ENCODE measurements around the gene INA.
A peak's percentile ranks its signal among the peaks of the same experiment; 100 is the strongest.

INA gene

GRCh38 chr10:103280506-103280905, 3.6 kb downstream of the INA start:
- TF ChIP-seq CTCF (IDR thresholded peaks at IDR 0.05; ENCODE audit: control insufficient read depth, insufficient read depth, low read depth, low read length, missing control alignments) = no peak
- no peak for DNase-seq (ENCODE audit: low read depth)

GRCh38 chr10:103281753-103282152, 4.8 kb downstream of the INA start:
- H3K4me3 ChIP-seq (ENCODE audit: control insufficient read depth, low read depth, low read length) = no peak overlapping the region
- DNase-seq (ENCODE audit: low read depth) = no peak
- no peak for TF ChIP-seq CTCF (IDR thresholded peaks at IDR 0.05; ENCODE audit: control insufficient read depth, insufficient read depth, low read depth, low read length, missing control alignments)

More at GRCh38 chr10:103280506-103280905, 3.6 kb downstream of the INA start:
- H3K4me3 ChIP-seq (ENCODE audit: control insufficient read depth, low read depth, low read length) = no peak overlapping the region

- DNase-seq (ENCODE audit: low read depth) = no peak
These were observed 6.0 kb downstream of the INA start for GRCh38 chr10:103282961-103283360.

GRCh38 chr10:103284170-103284569, 7.2 kb downstream of the INA start:
- no peak for TF ChIP-seq CTCF (IDR thresholded peaks at IDR 0.05; ENCODE audit: control insufficient read depth, insufficient read depth, low read depth, low read length, missing control alignments)
- DNase-seq (ENCODE audit: low read depth) = peak; percentile 55
- no peak overlapping the region for H3K4me3 ChIP-seq (ENCODE audit: control insufficient read depth, low read depth, low read length)

More at GRCh38 chr10:103282961-103283360, 6.0 kb downstream of the INA start:
- TF ChIP-seq CTCF (IDR thresholded peaks at IDR 0.05; ENCODE audit: control insufficient read depth, insufficient read depth, low read depth, low read length, missing control alignments) = no peak
- H3K4me3 ChIP-seq (ENCODE audit: control insufficient read depth, low read depth, low read length) = no peak overlapping the region

- TF ChIP-seq CTCF (IDR thresholded peaks at IDR 0.05; ENCODE audit: control insufficient read depth, insufficient read depth, low read depth, low read length, missing control alignments) = no peak
- no peak for DNase-seq (ENCODE audit: low read depth)
- no peak overlapping the region for H3K4me3 ChIP-seq (ENCODE audit: control insufficient read depth, low read depth, low read length)
These were observed 11.1 kb downstream of the INA start for GRCh38 chr10:103287992-103288391.

GRCh38 chr10:103291588-103291987, 14.7 kb downstream of the INA start:
- no peak for DNase-seq (ENCODE audit: low read depth)
- no peak for TF ChIP-seq CTCF (IDR thresholded peaks at IDR 0.05; ENCODE audit: control insufficient read depth, insufficient read depth, low read depth, low read length, missing control alignments)
- no peak overlapping the region for H3K4me3 ChIP-seq (ENCODE audit: control insufficient read depth, low read depth, low read length)

Measured in AG09309 (cell line).